SK-N-SH treated with all-trans-retinoic acid at 6 μM for 48 hours (cell line): ENCODE data around the gene TPRG1L.

Experiments used
- ARNTL ChIP-seq: fragments of 450-650 bp; formaldehyde crosslinking; IDR thresholded peaks from 2 replicates; pipeline ENCODE4 v1.5.0; 2020; ENCODE audit warnings: low read depth, mild to moderate bottlenecking, moderate library complexity, borderline replicate concordance
- ZFP3 ChIP-seq: fragments of 250-450 bp; sonication (Bioruptor Pico); IDR thresholded peaks from 2 replicates; pipeline ENCODE4 v1.5.0; 2020; ENCODE audit warnings: mild to moderate bottlenecking, moderate library complexity
- ZNF565 ChIP-seq: fragments of 450-650 bp; formaldehyde crosslinking; conservative IDR thresholded peaks from 2 replicates; pipeline ENCODE4 v1.5.0; 2020; ENCODE audit warnings: low read depth, mild to moderate bottlenecking, moderate library complexity

DNA sequence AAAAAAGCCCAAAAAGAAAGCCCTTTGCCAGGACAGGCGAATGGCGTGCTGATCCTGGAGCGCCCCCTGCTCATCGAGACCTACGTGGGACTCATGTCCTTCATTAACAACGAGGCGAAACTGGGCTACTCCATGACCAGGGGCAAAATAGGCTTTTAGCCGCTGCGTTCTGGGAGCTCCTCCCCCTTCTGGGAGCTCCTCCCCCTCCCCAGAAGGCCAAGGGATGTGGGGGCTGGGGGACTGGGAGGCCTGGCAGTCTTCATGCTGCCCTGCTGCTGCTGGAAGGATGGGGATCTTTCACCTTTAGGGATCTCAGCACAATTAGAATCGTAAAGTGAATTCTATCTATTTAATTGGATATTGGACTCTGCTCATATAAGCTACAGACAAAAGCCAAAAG is 3.6 kb downstream of the TPRG1L start:
- no peak for TF ChIP-seq ZNF565 (CRISPR knock-in tag)
- no peak for TF ChIP-seq ZFP3 (CRISPR knock-in tag)
- no peak for TF ChIP-seq ARNTL (CRISPR knock-in tag)
